Right lobe of liver (tissue), 6 donors: ENCODE results near the gene HDGF. TPM values are rescaled to one million over a fixed set of nuclear protein-coding genes. Genes with fewer than 3 reads are reported as not detected.

Source experiments
- ATAC-seq, 4 donors: fragments of 200-7000 bp; cut with Tn5 transposase; one replicate each; pipeline ENCODE4 v1.9.1; 2020; ENCODE audit warnings: mild to moderate bottlenecking in 4 of 4, moderate library complexity in 4 of 4
- DNase-seq, 3 donors: peaks; one replicate each; pipeline ENCODE4 v3.0.0-alpha.2; 2020
- H3K27ac ChIP-seq, 3 donors: fragments of 200-600 bp; one replicate each; pipeline ENCODE4 v1.8.0; 2022
- H3K27me3 ChIP-seq, 2 donors: fragments of 200-600 bp; one replicate each; pipeline ENCODE4 v1.8.0; 2022
- H3K36me3 ChIP-seq, 4 donors: fragments of 200-600 bp; sonication (generic) in 1 of 4; one replicate each; pipeline versions ENCODE4 v1.5.1 to v1.8.0; 2017 to 2022; ENCODE audit warnings: control low read depth in 1 of 4
- H3K4me1 ChIP-seq, 4 donors: fragments of 200-600 bp; sonication (generic) in 1 of 4; one replicate each; pipeline versions ENCODE4 v1.5.1 to v1.8.0; 2017 to 2022; ENCODE audit warnings: control low read depth in 1 of 4
- H3K4me3 ChIP-seq, 3 donors: fragments of 200-600 bp; one replicate each; pipeline ENCODE4 v1.8.0; 2022
- H3K9me3 ChIP-seq, 4 donors: fragments of 200-600 bp; sonication (generic) in 1 of 4; one replicate each; pipeline versions ENCODE4 v1.5.1 to v1.8.0; 2017 to 2022; ENCODE audit warnings: control low read depth in 1 of 4
- POLR2A ChIP-seq: fragments of 450-650 bp; IDR thresholded peaks from one replicate; pipeline ENCODE4 v1.6.1; 2017; ENCODE audit warnings: antibody characterized with exemption, mild to moderate bottlenecking
- WGBS: methylation state at CpG from one replicate; pipeline ENCODE4 v1.1.6; 2018; ENCODE audit warnings: low coverage, low lambda C conversion rate; ENCODE audit not compliant: insufficient coverage; ENCODE audit errors: missing lambda C conversion rate; 5-methylcytosine and 5-hydroxymethylcytosine counted together
- intact Hi-C, 2 donors: fragments of 100-400 bp; cut with DNase I; formaldehyde crosslinking; loops; one replicate each; pipeline versions ENCODE4 v1.11.2 to v1.14.1; 2022
- total RNA-seq, 6 experiments: library from RNA; depleted of rRNA in 2 of 6; stranded (reverse); fragments of >200 nt in 2 of 6; fragmentation: NEBNext Ultra II Directional in 3 of 6; extraction: Animal tissue kit (Norgen Biotek cat#: 25700) in 3 of 6; gene quantifications; one replicate each; pipeline versions ENCODE4 v1.1.0 to v1.2.4, GENCODE V29; 2016 to 2023
- TF ChIP-seq, protein P1 (sequence below), 4 donors: fragments of 200-600 bp in 3 of 4; fragments of 450-650 bp in 1 of 4; IDR thresholded peaks; one replicate each; pipeline versions ENCODE4 v1.5.1 to v1.8.0; 2016 to 2022; ENCODE audit warnings: antibody characterized with exemption in 4 of 4, mild to moderate bottlenecking in 2 of 4
- donor health status: DM: no; HTN: yes; CAD: no.
- donor health status: DM: no; HTN: no; CAD: no.
- donor health status: DM: no; HTN: no; CAD: no.
- donor health status: DM: no; HTN: yes; CAD: no.
- donor health status: DM: no; HTN: yes; CAD: no.

The HDGF gene
- total RNA-seq, 6 experiments from 2014 or later, result 131 to 192 (median 157) TPM

DNA sequence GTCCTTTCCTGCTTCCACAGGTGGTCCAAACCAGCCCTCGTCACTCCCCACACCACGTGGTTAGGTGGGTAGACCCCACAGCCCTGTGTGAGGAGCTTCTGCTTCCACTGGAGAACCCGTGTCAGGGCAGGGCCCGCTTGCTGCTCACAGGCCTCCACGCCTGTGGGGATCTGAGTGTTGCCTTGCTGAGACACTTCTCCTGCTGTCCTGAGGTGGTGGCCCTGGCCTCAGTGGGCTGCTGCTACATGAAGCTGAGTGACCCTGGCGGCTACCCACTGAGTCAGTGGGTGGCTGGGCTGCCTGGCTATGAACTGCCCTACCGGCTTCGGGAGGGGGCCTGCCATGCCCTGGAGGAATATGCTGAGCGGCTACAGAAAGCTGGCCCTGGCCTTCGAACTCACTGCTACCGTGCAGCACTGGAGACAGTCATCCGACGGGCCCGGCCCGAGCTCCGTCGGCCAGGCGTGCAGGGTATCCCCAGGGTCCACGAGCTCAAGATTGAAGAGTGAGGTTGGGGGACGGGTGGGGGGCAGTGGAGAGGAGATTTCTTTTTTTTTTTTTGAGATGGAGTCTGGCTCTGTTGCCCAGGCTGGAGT is 17.4 kb downstream of the HDGF start:
- H3K4me3 ChIP-seq, result no peak overlapping the region
- peak in 1 of 4 donors; percentile 8 for ATAC-seq
- H3K36me3 ChIP-seq, result peaks cover 0 to 21% (median 11%) of the 10 kb centered on the region in 4 donors
- H3K27ac ChIP-seq, result no peak overlapping the region
- H3K9me3 ChIP-seq, result no peaks in the 10 kb centered on the region
- H3K27me3 ChIP-seq, result no peaks in the 10 kb centered on the region
- no peak for DNase-seq
- TF ChIP-seq POLR2A, result no peak
- TF ChIP-seq, protein P1, sequence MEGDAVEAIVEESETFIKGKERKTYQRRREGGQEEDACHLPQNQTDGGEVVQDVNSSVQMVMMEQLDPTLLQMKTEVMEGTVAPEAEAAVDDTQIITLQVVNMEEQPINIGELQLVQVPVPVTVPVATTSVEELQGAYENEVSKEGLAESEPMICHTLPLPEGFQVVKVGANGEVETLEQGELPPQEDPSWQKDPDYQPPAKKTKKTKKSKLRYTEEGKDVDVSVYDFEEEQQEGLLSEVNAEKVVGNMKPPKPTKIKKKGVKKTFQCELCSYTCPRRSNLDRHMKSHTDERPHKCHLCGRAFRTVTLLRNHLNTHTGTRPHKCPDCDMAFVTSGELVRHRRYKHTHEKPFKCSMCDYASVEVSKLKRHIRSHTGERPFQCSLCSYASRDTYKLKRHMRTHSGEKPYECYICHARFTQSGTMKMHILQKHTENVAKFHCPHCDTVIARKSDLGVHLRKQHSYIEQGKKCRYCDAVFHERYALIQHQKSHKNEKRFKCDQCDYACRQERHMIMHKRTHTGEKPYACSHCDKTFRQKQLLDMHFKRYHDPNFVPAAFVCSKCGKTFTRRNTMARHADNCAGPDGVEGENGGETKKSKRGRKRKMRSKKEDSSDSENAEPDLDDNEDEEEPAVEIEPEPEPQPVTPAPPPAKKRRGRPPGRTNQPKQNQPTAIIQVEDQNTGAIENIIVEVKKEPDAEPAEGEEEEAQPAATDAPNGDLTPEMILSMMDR (IDR thresholded peaks at IDR 0.05), result no peak
- intact Hi-C loops, result no loop called here
- H3K4me1 ChIP-seq, result peaks cover 0 to 8% (median 0%) of the 10 kb centered on the region in 4 donors
- 59% methylated on average over 2 of the region's 20 CpGs for WGBS

DNA sequence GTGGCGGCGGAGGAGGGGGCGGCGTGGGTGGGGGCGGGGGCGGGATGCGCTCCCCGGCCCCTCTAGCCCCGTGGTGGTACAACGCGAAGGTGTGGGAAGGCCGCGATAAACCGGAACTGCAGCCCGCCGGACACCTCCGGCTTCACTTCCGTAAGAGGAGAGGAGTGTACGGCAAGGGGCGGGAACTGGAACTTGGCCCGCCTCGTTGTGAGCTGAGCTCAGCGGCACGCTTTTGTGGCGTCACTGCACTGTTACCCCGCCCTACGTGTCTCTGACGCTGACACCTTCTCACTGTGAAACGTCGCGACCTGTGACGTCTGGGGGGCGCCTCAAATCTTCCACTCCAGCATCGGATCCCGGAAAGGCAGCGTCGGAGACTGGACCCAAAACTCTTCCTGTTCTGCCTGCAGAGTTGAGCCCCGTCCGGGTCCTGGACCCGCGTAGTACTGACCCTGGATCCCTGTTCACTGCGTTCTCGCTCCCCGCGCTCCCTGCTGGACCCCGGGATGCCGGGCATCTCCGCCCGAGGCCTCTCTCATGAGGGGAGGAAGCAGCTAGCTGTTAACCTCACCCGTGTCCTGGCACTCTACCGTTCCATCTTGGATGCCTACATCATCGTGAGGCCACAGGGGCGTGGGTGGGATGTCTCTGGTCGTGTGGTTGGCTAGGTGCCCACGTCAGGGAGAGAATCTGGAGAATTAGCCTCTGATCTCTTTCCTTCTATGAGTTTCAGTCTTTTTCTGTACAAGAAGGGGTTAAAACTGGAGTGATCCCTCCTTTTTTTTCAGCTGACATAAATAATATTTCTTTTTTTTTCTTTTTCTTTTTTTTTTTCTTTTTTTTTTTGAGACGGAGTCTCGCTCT is 22.6 kb downstream of the HDGF start, which contains the start of gene ISG20L2:
Gene ISG20L2 (minus strand): TSS at position 168 of the 864 bp plus-strand sequence. CDS start 1,114 bp downstream, outside the sequence.
- ATAC-seq (peak; percentile 90 to 94 (median 92)), DNase-seq (peak; percentile 97 to 99 (median 97))
- 5% methylated on average over 12 of the region's 57 CpGs for WGBS
- Histone ChIP-seq H3K4me1 (peaks cover 0 to 41% (median 13%) of the 10 kb centered on the region in 4 donors), H3K27me3 (no peaks in the 10 kb centered on the region), H3K9me3 (no peaks in the 10 kb centered on the region), H3K36me3 (peaks cover 0 to 18% (median 7%) of the 10 kb centered on the region in 4 donors), H3K4me3 (peak within 1 kb of the TSS; percentile 79 to 92 (median 86)), H3K27ac (peak within 1 kb of the TSS; percentile 93 to 94 (median 94))
- peak; percentile 22 for TF ChIP-seq POLR2A
- TF ChIP-seq, protein P1 (IDR thresholded peaks at IDR 0.05), result no peak
- intact Hi-C loops, result no loop called here

DNA sequence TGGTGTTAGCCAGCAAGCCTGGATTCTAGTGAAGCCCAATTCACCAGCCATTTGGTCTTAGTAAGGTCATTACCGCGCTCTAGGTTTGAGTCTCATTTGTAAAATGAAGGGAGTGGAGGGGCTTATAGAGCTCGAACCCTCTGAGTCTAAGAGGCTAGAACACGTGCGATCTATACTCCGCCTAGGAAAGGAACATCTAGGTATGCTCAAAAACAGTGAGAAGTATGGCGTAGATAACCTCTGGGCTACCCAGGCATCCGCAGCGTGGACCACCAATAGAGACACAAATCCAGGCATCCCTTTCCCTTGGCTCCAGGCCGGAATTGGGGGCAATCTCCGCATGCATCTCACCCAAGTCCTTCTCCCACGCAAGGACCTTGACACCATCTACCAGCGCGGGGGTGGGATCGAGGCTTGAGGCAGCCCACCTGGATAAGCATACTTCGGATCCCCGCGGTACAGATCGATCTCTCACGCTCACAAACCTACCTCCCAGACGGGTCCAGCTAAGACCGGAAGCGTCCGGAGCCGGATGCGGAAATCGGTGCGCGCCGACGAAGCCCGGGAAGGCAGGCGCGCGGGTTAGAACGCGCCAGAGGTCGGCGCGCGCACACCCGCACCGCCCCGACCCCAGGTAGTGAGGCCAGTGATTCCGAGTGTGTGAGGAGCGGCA is 23.4 kb downstream of the HDGF start, which contains the start of gene METTL25B:
Gene METTL25B (plus strand): TSS at position 544 of the 673 bp plus-strand sequence. CDS start 636 bp downstream, outside the sequence.
- DNase-seq (peak; percentile 87 to 91 (median 90)), ATAC-seq (peak; percentile 73 to 81 (median 80))
- peak within 1 kb of the TSS; percentile 79 to 92 (median 86) for H3K4me3 ChIP-seq
- no peak for TF ChIP-seq POLR2A
- TF ChIP-seq, protein P1 (IDR thresholded peaks at IDR 0.05), result no peak
- peak within 1 kb of the TSS; percentile 93 to 94 (median 94) for H3K27ac ChIP-seq
- H3K4me1 ChIP-seq, result peaks cover 0 to 41% (median 13%) of the 10 kb centered on the region in 4 donors
- no peaks in the 10 kb centered on the region for H3K27me3 ChIP-seq
- peaks cover 0 to 18% (median 10%) of the 10 kb centered on the region in 4 donors for H3K36me3 ChIP-seq
- intact Hi-C loops, result no loop called here
- no peaks in the 10 kb centered on the region for H3K9me3 ChIP-seq
- WGBS, result under 1% methylated on average over 11 of the region's 46 CpGs

DNA sequence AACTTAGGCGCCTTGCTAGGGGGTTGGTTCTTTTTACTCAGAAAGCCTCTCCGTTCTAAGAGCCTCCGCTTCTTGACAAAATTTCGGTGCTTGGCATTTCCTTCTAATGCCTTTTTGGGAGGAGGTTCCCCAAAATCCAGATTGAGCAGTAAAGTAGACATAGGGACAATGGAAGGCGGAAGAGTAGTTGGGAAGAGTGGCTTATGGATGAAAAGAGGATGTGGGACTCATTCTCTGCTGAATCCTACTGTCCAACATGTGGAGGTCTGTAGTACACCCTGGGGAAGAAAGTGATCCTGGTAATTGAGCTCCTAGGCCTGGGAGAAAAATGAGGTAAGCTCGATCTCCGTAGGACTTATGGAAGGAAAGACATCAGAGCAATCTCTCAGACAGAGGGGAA is 24.0 kb downstream of the HDGF start:
- ATAC-seq (no peak), DNase-seq (no peak)
- intact Hi-C loops, result no loop called here
- Histone ChIP-seq H3K4me3 (peak overlapping the region; percentile 79 to 92 (median 86)), H3K36me3 (peaks cover 0 to 21% (median 12%) of the 10 kb centered on the region in 4 donors), H3K9me3 (no peaks in the 10 kb centered on the region), H3K27me3 (no peaks in the 10 kb centered on the region), H3K27ac (peak overlapping the region in 2 of 3 donors; percentile 93 to 94), H3K4me1 (peaks cover 0 to 41% (median 13%) of the 10 kb centered on the region in 4 donors)
- no peak for TF ChIP-seq POLR2A
- TF ChIP-seq, protein P1 (IDR thresholded peaks at IDR 0.05), result no peak
- WGBS, result 28% methylated on average over 7 of the region's 7 CpGs
